ENCODE data around the gene FRMPD1.

FRMPD1 gene

GRCh38 chr9:37611961-37612360, 38.8 kb upstream of the FRMPD1 start:
- Histone ChIP-seq H3K9me3 (ENCODE audit: control insufficient read depth, insufficient read depth, low read depth, low read length) (no peaks in the 10 kb centered on the region), H3K4me1 (ENCODE audit: control insufficient read depth, insufficient read depth, low read length) (no peaks in the 10 kb centered on the region), H3K36me3 (ENCODE audit: control insufficient read depth in 2 of 2, insufficient read depth in 1 of 2, low read length in 2 of 2) (no peaks in the 10 kb centered on the region), H3K27ac (ENCODE audit: extremely low read depth, low read depth, low read length) (no peak overlapping the region), H3K4me3 (ENCODE audit: low read depth, low read length) (no peak overlapping the region)
- TF ChIP-seq GLIS1 (tag by site-specific recombination; IDR thresholded peaks at IDR 0.05) = no peak
- no peak for TF ChIP-seq ZNF501 (tag by site-specific recombination; IDR thresholded peaks at IDR 0.05)
- no peak for TF ChIP-seq ZNF221 (tag by site-specific recombination; IDR thresholded peaks at IDR 0.05; ENCODE audit: borderline replicate concordance)
- no peak for TF ChIP-seq ZBTB8A (tag by site-specific recombination; IDR thresholded peaks at IDR 0.05)
- no peak for TF ChIP-seq KLF7 (tag by site-specific recombination; IDR thresholded peaks at IDR 0.05; ENCODE audit: borderline replicate concordance)
- TF ChIP-seq ZNF324 (tag by site-specific recombination; IDR thresholded peaks at IDR 0.05) = no peak
- no peak for TF ChIP-seq ZSCAN18 (tag by site-specific recombination; IDR thresholded peaks at IDR 0.05)
- TF ChIP-seq EGR2 (tag by site-specific recombination; IDR thresholded peaks at IDR 0.05; ENCODE audit: low read depth) = no peak
- TF ChIP-seq ZNF571 (tag by site-specific recombination; IDR thresholded peaks at IDR 0.05) = no peak
- TF ChIP-seq PBX3 (CRISPR knock-in tag; IDR thresholded peaks at IDR 0.05) = no peak
- TF ChIP-seq ZBTB7A (tag by site-specific recombination; IDR thresholded peaks at IDR 0.05; ENCODE audit: low read depth) = no peak
- TF ChIP-seq ZNF580 (tag by site-specific recombination; IDR thresholded peaks at IDR 0.05) = no peak
- TF ChIP-seq ZNF121 (tag by site-specific recombination; IDR thresholded peaks at IDR 0.05) = no peak
- TF ChIP-seq YY1 (tag by site-specific recombination; IDR thresholded peaks at IDR 0.05) = no peak
- ChIA-PET CTCF (interaction anchor here (0.5 to 0.9 kb wide), 2 partner anchors 169 to 457 kb away, joined by 3 to 4 read pairs; partner anchors contain the start of gene SHB), POLR2A (no interaction called here)

- Histone ChIP-seq H3K27ac (ENCODE audit: extremely low read depth, low read depth, low read length) (no peak overlapping the region), H3K9me3 (ENCODE audit: control insufficient read depth, insufficient read depth, low read depth, low read length) (no peaks in the 10 kb centered on the region), H3K4me1 (ENCODE audit: control insufficient read depth, insufficient read depth, low read length) (no peaks in the 10 kb centered on the region), H3K4me3 (ENCODE audit: low read depth, low read length) (no peak overlapping the region), H3K36me3 (ENCODE audit: control insufficient read depth in 2 of 2, insufficient read depth in 1 of 2, low read length in 2 of 2) (no peaks in the 10 kb centered on the region)
- TF ChIP-seq ZNF549 (tag by site-specific recombination; IDR thresholded peaks at IDR 0.05) (no peak), ZNF664 (tag by site-specific recombination; IDR thresholded peaks at IDR 0.05) (0 out of 2 replicates have a peak, but pooled peaks have one; percentile 17)
- CTCF ChIA-PET = no interaction called here
- POLR2A ChIA-PET = no interaction called here
Observed at GRCh38 chr9:37617161-37617560, 33.6 kb upstream of the FRMPD1 start.

- H3K4me1 ChIP-seq (ENCODE audit: control insufficient read depth, insufficient read depth, low read length) = no peaks in the 10 kb centered on the region
- POLR2A ChIA-PET = no interaction called here
Observed at GRCh38 chr9:37617832-37618231, 32.9 kb upstream of the FRMPD1 start.

More at GRCh38 chr9:37617832-37618231, 32.9 kb upstream of the FRMPD1 start:
- Histone ChIP-seq H3K36me3 (ENCODE audit: control insufficient read depth in 2 of 2, insufficient read depth in 1 of 2, low read length in 2 of 2) (no peaks in the 10 kb centered on the region), H3K4me3 (ENCODE audit: low read depth, low read length) (no peak overlapping the region), H3K27ac (ENCODE audit: extremely low read depth, low read depth, low read length) (no peak overlapping the region), H3K9me3 (ENCODE audit: control insufficient read depth, insufficient read depth, low read depth, low read length) (no peaks in the 10 kb centered on the region)
- CTCF ChIA-PET = no interaction called here
- TF ChIP-seq SP7 (tag by site-specific recombination; IDR thresholded peaks at IDR 0.05) = peak; percentile 75
- peak; percentile 44; the same call in 1 of the 2 replicates for TF ChIP-seq FEZF1 (tag by site-specific recombination; IDR thresholded peaks at IDR 0.05)
- no peak for TF ChIP-seq ZNF169 (tag by site-specific recombination; IDR thresholded peaks at IDR 0.05)
- TF ChIP-seq OSR2 (tag by site-specific recombination; IDR thresholded peaks at IDR 0.05) = 0 out of 2 replicates have a peak, but pooled peaks have one; percentile 32

All from HEK293 (cell line).